NCI-H1694 (cell line): ENCODE measurements around the gene RHBDD1.

Source experiments
- DNase-seq: peaks from one replicate; lab custom pipeline; 2025; lab: John Stamatoyannopoulos, UW

RHBDD1 gene

DNA sequence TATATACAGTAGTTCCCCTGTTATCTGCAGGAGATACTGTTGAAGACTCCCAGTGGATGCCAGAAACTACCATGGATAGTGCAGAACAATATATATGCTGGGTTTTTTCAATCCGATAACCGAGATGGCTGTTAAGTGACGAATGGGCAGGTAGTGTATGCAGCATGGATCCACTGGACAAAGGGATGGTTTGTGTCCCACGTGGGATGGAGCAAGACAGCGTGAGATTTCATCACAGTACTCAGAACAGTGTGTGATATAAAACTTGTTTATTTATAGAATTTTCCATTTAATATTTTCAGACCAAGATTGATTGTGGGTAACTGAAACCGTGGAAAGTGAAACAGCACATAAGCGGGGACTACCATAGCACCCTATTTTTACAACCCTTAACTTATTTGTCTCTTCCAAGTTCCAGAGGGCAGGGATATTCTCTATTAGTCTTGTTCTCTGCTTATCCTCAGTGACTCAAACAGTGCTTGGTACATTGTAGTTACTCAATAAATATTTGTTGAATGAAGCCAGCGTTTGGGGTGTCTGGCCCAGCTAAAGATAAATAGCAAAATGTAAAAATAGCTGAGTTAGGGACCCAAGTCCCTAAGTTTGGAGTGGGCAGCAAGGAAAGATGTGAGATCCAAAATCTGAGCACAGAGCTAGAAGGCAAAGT lies 50.0 kb downstream of the RHBDD1 start:
- DNase-seq: no peak

DNA sequence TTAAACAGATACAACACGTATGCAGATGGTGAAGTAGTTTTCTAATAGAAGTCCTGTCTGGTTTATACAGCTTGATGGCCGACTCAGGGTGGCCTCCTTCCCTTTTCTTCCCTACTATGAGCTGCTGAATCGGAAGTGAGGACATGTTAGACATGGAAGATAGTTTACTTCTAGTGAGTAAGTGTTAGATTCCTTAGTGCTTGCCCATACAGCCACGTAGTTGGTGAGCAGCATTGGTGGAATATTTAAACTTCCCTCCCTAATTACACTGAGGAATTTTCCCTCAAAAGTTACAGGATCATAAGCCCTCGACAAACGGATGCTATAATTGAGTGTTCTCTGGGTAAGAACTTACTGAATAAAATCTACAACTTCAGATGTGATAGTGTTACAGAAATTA lies 52.1 kb downstream of the RHBDD1 start:
- no peak for DNase-seq

DNA sequence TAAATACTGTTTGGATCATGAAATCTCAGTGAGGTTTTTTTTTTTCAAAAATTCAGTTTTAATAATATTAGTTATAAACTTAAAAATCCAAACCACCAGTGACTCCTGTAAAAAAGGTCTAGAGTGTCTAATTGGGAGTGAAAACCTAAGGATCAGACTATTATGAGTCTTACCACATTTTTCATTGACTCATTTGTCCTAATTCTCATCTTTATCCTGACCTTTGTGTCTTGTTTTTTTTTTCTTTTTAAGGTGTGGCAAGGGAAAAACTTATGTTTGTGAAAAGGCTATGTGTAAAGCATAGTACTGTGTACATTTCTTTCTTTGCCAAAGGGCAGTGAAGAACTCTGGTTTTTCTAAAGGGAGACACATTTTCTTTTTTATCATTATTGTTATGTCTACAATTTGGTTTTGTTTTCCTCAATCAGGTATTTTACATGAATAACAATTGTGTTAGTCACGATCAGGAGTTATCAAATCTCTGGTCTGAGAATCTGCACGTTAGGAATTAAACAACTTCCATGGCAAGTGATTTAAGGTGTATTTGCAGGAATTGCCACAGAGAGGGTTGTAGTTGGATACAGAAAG lies 52.6 kb downstream of the RHBDD1 start:
- DNase-seq: no peak

DNA sequence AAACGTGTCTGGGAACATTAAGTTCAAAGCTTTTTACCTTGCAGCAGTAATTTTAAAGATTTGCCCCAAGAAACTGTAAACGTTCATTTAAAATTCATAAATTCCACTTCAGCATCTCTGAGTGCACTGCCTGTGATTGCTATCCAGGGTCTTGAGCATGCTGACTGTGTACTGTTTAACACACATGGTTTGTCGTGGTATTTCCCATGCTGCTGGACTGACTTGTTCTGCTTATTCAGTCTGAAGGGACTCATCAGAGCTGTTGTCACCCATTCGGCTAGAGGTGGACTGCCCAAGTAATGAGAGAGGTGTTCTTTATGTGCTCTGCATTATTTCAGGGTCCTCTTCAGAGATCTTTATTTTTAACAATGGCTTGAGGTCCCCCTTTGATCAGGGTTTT lies 53.1 kb downstream of the RHBDD1 start:
- no peak for DNase-seq

DNA sequence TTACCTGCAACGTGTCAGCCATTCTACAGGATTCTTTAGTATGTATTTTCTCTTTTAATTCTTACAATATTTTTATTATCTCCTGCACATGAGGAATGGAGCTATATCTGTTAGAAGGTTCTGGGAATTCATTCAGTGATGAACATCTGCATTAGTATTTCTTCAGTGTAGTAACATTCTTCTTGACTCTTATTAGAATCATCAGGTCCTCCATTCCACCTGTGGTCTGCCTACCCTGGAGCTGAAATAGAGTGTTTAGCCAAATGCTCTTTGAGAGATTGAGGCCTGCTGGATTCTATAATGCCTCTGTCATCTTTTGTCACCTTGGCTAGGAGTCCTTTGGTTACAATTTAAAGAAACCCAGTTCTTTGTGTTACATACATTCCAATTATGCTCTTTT lies 54.4 kb downstream of the RHBDD1 start:
- no peak for DNase-seq

DNA sequence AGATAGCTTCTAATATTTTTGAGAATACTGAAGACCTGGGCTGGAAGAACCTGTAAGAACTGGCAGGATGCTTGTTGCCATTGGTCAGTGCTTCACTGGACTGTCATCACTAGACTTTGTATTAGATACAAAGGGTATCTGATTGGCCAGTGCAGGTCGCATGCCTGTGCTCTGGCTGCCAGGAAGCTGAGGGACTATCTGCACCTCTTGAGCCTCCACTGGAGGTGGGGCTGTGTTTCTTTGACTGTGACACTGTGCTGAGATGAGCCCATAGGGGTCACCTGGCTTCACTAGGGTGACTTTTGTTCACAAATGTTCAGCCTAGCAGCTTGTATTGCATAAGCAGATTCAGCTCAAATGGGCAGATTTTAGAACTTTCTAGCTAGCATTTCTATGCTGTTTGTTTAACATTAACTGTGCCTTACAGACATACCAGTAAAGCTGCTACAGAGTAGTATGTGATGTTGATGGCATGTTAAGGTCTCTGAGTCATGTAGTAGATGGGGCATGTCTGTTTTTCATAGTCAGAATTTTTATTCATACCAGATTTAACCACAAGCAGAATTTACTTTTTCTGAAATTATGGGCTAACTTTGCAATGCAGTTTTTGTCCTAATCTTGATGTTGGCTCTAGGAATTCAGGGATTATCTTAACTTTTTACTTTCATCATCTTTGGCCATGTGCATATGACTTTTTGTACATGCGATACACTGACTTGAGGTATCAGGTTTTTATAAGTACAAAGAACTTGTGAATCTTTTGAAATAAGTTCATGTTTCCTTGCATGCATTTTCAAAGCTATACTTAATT lies 56.1 kb downstream of the RHBDD1 start:
- no peak for DNase-seq

DNA sequence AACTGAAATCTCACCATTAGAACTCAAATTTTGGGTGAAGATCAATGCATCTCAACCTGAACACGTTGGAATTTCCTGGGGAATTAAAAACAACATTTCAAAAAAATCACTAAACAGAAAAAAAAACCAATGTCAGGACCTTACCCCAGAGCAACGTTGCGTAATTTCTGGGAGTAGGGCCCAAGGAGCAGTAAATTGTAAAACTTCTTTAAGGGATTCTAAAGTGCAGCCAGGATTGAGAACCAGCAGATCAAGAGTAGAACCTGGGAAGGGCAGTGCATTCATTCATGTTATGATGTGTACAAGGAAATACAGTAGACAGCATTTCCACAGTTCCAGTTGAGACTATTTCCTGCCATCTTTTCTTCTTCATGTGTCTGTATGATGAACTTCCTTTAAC lies 56.9 kb downstream of the RHBDD1 start:
- DNase-seq: no peak

DNA sequence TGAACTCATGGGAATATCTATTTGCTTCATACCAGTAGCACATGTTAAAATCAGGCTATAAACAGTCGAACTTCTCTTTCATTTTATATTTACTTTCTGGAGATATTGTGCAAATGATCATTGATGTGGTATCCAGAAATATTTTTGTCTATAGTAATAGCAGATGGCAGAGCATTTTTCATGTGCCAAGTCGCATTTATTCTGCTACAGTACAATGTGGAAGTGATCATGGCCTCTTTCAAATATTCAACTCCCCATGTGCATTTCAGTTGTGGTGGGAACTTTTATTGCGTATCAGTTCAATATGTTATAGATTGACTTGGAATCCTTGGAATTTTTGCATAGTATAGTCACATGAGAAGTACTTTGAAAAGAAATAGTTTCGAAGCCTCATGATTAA lies 57.4 kb downstream of the RHBDD1 start:
- no peak for DNase-seq

DNA sequence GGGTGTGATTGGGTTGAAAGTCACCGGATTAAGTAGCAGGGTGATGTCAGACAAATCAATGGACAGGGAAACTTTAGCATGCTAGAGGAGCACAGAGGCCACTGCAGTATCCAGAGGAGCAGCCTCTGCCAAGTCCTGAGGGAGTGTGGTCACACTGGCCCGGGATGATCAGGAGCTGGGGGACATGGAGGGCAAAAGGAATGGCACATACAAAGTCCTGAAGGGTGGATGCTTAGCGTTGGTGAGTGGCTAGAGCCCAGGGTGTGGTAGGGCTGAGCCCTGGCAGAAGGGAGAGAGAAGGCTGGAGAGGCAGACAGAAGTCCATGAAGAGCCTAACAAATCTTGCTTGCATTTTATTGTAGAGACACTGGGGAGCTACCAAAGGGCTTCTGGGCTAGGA lies 58.9 kb downstream of the RHBDD1 start:
- DNase-seq: no peak

DNA sequence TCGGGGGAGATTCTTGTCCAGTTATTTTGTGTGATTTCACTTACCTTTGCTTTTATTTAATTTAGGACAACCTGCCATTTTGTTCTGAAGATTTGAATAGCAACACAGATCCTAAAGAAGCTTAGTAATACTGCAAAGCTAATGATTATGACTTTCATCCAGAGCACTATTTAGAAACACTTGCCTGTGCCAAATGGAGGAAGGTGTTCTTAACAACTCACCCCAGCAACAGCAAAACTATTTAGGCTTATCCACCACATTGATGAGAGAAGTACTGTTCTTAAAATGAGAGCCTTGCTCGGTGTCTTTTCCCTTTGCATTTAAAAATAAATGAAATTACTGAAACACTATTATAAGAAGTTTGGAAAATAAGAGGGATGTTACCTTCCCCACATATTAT lies 59.7 kb downstream of the RHBDD1 start:
- no peak for DNase-seq

DNA sequence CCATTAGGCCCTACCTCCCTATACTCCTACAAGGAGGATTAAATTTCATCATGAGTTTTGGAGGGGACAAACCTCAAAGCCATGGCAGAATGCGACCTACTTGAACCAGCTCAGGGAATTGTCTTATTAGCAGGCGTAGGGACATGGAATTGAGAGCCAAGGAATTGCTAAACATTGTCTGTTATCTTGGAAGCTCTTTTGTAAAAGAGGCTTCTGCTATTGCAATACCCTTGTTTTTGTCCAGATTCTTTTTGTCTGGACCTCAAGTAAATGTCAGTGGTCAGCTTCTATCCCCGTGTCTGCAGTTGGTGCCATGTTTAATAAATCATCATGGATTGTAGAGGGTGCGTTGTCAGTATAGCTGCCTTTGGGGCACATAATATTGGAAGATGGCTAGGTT lies 62.3 kb downstream of the RHBDD1 start:
- DNase-seq: no peak

DNA sequence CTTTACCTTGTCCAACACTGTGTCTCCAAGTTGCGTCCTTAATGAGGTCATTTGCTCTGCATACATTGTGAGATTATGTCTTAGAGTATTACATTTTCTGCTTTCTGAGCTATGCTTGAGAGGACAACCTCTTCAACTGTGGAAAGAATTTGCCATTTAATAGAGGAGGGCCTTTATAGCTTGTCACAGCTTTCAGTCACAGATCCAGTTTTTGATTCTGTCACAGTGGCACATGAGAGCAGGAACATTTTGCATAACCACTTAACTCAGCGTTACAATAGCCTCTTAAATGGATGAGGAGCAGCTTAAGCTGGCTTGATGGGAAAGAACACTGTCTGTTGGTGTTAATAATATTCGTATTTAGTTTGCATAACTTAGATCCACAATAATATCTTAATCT lies 63.0 kb downstream of the RHBDD1 start:
- no peak for DNase-seq

DNA sequence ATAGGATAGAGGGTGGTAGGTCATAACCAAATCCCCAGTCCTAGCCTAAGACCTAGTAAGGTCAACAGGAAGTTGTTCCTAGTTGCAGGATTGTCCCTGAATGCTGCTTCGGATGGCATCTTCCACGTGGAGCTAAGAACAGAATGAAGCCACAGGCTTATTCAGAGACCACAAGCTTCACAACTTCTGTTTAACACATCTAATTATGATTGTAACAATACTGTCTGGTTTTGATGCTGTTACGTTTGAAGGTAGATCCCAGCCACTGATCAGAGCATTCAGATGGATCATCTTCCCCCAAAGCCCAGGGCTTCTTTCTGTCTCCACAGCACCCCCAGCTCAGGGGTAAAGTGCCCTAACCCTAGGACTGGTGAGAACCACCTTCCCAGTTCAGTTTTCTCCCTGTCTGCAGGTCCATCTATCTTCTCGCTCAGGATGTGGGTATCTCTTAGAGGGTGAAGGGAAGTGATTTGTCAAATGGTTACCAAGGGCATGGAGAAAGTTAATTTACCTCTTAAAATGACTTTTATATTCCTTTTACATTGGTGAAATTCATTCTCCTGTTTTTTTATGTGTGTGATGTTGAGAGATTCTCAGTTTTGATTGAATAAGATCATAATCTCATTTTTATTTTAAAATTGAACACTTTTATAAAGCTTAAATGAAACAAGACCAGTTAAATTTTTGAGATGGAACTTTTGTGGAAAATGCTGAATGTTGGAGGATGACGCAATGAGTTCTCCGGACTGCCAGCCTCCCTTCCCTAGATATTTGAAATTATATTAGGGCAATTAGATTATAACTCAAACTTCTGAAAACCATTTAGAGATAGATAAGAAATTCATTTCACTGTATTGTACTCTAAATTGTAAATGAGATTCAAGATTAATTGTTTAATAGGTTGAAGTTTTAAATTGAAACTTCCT lies 66.5 kb downstream of the RHBDD1 start:
- DNase-seq: no peak

DNA sequence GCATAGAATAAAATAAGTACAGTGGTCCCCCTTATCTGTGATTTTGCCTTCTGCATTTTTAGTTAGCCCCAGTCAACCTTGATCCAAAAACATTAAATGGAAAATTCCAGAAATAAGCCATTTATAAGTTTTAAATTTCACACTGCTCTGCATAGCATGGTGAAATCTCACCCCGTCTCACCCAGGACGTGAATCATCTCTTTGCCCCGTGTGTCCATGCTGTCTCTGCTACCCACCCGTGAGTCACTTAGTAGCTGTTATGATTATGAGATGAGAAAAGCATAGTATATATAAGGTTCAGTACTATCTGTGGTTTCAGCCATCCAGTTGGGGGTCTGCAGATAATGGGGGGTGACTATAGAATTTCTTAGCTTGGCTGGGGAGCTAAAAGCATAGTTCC lies 67.3 kb downstream of the RHBDD1 start:
- no peak for DNase-seq

DNA sequence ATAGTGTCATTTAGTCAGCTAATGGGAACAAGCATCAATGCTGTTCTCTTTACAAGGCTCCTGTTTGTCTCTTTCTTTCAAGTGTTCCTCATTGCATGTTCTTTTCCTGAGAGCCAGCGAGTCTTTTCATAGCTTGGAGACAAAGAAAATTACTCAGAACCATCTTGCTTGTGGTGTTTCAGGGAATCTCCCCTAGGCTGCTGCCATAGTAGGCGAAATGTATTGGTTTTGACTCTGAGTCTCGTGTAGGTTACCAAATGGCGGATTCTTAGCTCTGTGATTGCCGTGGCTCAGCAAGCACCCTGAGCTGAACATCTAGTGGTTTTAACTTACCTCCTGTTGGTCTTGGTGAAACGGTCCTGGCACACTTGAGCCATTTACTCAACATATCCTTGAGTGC lies 68.7 kb downstream of the RHBDD1 start:
- no peak for DNase-seq

DNA sequence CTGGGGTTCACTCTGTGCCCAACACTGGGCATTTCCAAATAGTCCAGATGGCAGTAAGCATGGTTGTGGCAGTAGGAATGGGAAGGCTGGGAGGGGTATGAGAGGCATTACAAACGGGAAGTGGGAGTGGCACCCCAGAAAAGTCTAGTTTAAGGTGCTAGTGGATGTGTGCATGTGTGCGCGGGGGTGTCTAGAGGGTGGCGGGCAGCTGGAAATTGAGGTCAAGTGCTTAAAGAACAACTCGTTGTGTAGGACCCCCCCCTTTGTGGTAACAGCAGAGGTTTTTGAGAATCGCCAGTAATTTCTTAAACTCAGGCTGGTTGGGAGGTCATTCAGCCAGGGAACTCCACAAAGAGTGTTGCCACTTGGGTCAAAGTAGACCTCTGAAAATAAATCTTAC lies 69.9 kb downstream of the RHBDD1 start:
- no peak for DNase-seq

DNA sequence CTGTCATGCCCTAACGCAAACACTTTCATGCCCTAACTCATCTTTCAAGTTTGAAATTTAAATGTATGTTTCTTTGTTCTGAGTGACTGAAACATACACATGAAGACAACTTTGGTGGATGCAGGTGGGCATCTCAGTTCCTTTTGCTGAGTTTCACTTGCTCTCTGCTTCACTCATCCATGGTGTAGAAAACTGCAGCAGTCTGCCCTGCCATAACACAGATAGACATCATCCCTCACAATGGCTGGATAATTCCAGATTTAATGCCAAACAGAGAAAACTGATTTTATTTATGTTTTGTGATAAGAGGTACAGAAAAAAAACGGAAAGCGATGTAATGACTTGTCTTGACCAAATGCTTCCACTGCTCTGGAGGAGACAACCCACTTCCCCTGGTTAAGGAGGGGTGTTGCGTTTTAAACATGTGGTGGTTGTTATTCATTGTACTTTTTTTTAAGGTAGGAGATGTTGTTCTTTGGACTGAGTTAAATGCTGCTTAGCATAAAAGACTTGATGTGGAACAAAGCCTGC lies 70.4 kb downstream of the RHBDD1 start:
- no peak for DNase-seq

DNA sequence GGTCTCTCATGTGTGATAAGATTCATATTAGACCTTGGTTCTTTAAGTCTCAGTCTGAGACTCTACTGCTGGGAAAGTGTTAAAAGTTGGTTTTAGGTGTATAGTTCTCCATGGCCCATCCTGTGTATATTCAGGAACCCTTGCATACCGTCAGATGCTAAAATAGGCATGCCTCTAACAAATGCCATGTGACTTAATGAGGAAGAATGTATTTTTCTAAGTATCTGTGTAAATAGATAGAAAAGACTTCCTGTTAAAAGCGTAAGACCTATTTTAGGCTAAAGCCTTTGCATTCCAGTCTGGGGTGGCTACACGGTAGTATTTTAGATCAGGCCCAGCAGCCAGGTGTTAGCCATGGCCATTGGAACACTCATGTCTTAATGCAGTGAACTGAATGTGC lies 73.3 kb downstream of the RHBDD1 start:
- DNase-seq: no peak

DNA sequence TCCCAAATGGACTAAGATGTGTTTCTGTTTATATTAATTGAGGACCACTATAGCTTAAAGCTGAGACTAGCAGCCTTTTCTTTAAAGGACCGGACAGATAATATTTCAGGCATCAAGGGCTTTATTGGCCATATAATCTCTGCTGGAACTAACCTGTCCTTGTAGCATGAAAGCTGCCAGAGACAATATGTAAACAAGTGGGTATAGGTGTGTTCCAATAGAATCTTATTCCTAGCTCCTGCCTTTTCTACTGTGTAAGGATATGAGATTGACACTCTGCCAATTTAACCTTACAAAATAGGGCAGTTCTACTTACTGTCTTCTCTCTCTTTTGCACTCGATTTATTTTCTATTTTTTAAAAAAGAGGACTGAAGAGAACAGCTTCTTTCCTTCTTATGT lies 74.0 kb downstream of the RHBDD1 start:
- DNase-seq: no peak

DNA sequence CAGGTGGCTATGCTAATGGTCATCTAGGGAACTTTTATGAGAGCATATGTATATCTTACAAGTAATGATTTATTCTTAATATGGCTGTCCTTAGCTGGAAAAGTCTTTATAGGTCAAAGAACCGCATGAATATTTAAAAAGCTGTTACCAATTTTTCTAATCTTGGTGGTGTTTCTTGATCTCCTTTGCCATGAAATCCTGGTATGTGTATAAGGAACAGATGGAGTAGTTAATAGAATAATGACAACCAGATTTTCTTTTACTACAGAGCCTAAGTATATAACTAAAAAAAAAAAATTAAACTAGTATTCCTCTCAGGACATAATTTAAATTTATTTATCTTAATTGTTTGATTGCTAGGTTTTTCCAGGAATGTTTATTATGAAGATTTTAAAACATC lies 74.5 kb downstream of the RHBDD1 start:
- DNase-seq: no peak

DNA sequence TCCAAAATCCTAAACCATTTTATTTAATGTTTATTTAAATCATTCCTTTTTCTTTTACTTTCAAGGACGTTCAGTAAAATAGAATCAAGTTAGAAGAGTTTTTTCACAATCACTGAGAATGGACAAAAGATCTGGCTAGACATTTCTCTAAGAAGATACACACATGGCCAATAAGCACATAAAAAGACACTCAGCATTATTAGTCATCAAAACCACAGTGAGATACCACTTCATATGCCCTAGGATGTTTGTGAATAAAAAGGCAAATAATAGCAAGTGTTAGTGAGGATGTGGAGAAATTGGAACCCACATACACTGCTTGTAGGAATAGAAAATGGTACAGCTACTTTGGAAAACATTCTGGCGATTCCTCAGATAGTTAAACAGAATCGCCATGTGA lies 76.1 kb downstream of the RHBDD1 start:
- no peak for DNase-seq

DNA sequence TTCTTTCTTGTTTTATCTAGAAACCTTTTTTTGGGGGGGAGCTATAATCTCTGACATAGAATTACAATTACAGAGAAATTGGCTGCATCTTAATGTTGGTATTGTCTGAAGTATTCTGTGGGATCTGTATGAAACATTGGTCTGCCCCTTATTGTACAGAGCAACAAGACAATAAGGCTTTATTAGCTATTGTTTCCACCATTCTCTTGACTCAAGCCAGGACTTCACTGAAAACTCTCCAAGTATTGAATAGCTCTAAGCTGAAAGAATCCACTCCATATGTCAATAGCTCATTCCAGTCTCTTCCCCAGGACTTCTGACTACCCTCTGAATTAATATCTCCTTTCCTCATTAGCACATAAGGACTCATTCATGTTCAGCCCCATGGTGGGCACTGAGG lies 77.8 kb downstream of the RHBDD1 start:
- DNase-seq: no peak
